GM18507 (cell line): ENCODE results near the gene RINL.

Experiments
- DNase-seq: peaks from one replicate; pipeline ENCODE4 v3.0.0; 2011; ENCODE audit warnings: low read depth; ENCODE audit not compliant: insufficient read length; ENCODE audit errors: extremely low spot score
- FAIRE-seq: peaks from 2 replicates; lab custom pipeline; 2011; peaks lifted over from hg19 to GRCh38; lab: Jason Lieb, UNC

Gene RINL, protein sequence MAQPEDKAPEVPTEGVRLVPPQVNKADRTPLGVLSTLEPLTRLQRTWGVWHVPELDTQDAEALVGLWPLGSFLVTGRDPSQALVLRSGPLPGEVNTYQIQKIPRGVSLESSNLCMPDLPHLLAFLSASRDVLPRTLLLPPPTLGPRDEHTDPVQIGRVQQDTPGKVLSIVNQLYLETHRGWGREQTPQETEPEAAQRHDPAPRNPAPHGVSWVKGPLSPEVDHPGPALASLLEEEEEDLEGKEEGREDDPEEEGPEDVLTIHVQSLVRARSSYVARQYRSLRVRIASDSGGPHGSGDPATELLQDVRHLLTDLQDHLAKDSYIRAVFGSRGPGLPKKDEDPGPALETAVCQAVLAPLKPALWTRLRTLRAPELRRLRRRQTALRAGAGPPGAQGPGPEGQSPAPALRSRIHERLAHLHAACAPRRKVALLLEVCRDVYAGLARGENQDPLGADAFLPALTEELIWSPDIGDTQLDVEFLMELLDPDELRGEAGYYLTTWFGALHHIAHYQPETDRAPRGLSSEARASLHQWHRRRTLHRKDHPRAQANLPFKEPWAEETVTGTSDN

DNA sequence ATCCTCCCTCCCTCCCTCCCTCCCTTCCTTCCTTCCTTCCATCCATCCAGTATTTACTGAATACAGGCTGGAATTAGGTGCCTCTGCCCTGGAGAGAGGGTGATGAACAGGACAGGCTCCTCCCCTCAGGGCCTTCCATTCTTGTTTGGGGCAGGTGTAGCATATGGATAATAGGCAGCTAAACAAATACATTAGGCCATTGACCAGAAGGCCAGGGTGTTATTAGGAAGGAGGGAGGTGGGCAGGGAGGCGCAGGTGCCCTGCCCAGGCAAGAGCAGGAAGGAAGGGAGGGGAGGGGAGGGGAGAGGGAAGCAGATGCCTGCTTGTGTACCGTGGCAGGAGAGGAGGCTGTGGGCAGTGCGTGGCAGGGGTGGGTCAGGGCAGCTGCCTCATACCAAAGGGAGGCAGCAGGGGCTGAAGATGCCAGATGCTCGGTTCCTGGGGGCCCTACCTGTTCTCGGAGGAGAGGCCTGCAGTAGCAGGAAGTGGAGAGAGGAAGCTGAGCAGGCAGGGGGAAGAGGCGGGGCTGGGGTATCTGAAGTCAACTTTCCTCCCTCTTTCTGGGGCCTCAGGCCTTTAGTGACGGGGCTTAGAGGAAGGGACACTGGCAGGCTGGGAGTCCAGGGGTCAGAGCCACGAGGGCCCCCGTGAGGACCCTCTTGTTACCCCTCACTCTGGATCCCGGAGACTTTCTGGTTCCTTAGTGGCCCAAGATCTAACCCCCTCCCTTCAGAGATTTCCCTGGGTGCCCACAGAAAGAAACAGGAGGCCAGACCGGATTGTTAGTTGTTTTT, at the start of gene RINL:
RINL (minus strand) TSS at position 495 of the 794 bp plus-strand sequence. CDS start 1,533 bp downstream, outside the sequence.
- DNase-seq (peak; percentile 58), FAIRE-seq (peak; percentile 94)

DNA sequence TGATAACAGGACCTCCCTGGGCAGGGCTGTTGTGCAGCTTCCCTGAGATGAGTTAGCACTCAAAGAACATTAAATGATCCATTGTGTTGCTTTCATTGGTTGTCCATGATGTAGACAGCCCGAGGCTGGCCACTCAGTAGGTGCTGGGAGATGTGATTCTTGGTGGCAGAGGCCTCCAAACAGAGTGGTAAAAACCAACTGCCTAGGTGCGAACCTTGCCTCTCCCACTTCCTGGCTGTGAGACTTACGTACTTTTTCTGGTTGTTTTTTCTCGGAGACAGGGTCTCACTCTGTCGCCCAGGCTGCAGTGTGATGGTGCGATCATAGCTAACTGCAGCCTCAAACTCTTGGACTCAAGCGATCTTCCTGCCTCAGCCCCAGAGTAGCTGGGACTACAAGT, 46.3 kb upstream of the RINL start:
- DNase-seq (no peak), FAIRE-seq (no peak)

DNA sequence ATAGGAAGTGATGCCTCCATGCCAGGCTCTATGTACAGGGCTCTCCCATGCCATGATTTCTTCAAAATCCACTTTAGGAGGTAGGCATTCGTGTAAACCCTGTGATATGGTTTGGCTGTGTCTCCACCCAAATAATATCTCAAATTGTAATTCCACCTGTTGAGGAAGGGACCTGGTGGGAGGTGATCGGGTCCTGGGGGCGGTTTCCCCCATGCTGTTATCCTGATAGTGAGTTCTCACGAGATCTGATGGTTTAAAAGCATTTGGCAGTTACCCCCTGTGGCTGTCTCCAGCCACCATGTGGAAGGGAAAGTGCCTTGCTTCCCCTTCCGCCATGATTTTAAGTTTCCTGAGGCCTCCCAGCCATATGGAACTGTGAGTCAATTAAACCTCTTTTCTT, 44.4 kb upstream of the RINL start:
- DNase-seq (no peak), FAIRE-seq (no peak)

DNA sequence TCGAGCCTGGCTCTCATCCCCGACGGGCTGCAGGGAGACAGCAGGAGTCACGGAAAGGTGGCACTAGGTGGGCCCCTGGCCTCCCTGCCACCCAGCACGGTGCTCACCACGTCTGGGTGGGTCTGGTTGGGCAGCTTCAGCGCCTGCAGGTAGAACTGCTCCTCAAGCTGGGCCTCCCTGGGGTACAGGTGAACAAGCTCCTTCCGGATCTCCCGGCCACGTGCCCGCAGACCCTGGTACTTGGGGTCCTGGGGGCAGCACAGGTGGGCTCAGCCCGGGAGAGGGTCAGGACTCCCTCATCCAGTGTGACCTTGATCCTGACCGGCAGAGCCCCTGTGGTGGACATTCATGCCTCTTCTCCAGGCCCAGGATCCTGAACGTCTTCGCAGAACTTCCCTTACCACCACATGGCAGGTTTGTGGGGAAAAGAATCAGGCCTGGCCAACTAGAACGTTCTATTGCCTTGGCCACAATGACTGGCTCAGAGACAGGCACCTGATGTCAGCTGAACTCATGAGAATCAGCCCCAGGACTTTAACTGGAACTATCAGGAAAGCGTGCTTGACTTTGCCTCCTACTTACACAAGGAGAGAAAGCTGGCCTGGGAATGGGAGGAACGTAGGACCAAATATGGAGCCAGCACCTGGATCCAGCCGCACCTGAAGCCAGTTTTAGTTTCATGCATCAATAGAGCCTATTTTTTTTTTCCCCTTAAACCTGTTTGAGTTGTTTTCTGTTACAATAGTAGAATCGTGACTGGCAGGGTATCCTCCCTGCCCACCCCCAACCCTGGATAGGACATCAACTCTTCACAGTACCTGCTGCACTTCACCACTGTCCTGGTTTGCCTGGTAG, 43.6 kb upstream of the RINL start:
- FAIRE-seq (no peak), DNase-seq (no peak)

DNA sequence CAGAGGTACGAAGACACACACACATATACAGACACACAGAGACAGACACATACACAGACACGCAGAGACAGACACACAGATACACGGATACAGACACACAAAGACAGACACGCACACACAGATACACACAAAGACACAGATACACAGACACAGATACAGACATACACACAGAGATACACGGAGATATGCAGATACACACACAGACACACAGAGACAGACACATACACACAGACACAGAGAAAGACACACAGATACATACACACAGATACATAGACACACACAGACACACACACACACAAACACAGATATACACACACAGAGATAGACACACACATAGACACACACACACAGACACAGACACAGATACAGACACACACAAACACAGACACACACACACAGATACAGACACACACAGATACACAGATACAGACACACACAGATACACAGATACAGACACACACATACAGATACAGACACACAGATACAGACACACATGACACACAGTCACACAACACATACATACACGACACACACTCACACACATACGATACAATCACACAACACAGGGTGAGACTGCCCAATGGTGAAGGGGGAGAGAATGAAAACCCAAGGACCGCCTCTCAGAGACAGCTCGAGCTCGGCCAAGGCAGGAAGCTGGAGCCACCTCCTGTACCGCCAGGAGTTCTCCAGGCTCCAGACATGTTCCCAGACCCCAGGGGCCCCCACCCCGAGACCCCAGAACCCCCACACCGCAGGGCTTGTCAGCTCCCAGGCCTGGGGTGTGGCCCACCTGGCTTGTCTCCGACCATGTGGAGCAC, 42.7 kb upstream of the RINL start:
- FAIRE-seq, result no peak
- no peak for DNase-seq

DNA sequence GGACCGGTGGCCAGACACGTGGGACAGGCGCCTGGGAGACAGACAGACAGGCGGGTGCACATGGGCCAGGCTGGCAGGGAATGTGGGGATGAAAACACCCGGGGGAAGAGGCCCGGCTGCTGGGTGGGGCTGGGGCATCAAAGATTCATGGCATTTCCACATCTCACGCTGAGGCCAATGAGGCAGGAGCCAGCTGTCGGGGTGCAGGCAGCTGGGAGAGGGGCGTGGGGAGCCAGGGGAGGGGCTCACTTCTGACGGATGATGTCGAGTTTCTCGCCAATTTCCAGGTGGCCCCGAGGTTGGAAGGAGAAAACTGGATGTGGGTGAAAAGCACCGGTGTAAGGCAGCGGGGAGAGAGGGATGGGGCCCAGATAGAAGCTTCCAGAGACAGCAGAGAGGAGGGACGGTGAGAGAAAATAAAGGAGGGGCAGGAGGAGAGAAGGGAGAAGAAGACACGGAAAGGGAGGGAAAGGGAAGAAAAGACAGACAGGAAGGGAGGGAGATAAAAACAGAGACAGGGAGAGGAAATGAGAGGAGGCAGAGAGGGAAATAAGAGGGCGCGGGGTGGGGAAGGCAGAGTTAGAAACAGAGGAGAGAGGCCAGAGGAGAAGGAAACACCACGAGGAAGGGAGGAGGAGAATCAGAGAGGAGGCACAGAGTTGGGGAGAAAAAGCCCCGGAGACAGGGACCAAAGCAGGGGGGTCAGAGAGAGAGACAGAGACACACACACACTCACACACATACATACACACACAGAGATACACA, 41.9 kb upstream of the RINL start:
- no peak for FAIRE-seq
- DNase-seq, result no peak

DNA sequence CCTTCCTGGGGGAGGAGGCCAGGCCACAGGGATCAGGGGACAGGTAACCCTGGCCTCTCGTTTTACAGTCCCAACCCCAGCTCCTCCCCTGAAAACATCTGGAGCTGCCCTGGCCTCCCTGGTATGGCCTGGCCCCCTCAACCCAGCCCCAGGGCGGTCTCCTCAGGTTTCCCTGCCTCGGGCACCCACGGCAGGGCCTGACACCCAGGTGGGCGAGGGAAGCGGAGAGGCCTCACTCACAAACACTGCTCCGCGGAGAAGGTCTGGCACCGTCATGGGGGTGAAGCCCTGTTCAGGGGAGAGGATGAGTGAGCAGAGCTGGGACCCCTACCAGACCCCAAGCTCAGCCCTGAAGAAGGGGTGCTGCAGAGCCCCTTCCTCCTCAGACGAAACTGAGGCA, 40.5 kb upstream of the RINL start:
- FAIRE-seq, result no peak

DNA sequence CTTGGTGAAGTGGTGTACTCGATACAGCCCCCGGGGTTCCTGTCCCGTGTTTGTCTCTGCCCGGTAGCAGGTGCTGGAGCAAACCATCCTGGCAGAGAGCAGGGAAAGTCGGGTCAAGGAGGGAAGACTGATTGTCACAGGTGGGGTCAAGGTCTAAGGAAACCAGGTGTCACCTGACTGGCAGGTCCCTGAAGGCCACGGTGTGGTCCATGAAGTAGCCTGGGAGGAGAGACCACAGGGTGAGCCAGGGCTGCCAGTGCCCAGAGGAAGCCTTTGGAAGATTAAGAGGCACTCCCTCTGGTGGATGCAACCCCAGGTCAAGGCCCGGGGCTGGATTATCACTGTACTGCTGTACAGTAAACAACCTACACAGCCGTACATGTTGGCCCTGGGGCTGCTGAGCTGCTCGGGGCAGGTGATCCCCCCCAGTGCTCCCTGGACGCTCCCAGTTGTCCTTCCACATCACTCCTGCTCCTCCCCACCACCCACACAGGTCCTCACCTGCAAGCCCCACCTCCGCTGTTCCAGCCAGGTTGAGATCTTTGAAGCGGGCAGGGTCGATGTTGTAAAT, 39.9 kb upstream of the RINL start:
- DNase-seq (no peak), FAIRE-seq (no peak)

More for the DNA sequence above, 40.5 kb upstream of the RINL start:
- no peak for DNase-seq

DNA sequence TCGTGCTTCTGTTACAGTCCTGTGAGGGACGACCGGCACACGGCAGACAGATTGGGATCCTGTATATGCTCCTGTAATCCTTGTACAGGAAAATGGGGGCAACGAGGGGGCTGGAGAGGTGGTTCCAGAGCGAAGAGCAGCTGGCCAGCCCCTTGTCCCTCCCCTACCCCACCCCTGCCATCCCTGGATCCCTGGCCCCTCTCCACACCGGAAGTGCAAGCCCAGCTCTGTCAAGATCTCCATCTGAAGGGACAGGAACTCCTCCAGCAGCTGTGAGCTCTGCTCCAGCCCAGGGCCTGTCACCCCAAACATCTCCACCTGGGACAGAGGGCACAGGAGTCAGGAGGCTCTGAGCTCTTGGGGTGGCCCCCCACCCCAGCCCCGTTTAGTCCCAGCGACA, 39.4 kb upstream of the RINL start:
- DNase-seq (no peak), FAIRE-seq (no peak)

DNA sequence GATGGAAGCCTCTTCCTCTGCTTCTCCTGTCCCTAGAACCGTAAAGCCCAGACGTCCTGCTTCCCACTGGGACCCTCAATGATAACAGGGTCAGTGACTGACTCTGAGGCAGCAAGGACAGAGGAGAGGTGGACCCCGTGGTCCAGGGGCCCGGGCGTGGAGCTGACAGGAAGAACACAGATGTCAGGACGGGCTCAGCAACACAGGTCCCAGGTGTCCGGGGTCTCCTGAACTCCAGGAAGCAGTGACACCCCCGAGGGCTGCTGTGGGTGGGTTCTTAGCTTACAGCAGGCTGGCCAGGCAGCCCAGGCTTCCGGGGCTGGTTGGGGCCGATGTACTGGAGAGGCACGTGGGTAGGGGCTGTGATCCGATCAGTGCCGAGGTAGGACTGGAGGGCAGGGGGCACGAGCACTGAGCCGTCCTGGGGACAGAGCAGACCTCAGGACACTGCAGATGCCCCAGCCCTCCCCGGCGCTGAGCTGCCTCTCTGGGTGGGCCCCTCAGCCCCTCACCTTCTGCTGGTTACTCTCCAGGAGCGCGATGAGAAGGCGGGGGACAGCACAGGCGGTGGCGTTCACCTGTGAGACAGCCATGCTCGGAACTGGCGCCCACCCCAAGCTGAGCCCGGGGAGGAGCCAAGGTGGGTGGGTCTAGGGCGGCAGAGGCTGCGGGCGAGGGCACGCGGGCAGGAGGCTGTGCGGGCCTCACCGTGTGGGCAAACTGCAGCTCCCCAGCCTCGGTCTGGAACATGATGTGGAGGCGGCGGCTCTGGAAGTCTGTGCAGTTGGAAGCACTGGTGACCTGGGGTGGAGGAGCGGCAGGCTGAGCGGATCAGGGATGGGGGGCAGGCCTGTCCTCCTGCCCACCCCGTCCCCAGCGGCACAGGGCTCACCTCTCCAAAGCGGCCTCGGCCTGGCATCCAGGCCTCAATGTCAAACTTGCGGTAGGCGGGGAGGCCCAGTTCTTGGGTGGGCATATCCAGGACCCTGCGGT, 37.5 kb upstream of the RINL start:
- FAIRE-seq (no peak), DNase-seq (no peak)

DNA sequence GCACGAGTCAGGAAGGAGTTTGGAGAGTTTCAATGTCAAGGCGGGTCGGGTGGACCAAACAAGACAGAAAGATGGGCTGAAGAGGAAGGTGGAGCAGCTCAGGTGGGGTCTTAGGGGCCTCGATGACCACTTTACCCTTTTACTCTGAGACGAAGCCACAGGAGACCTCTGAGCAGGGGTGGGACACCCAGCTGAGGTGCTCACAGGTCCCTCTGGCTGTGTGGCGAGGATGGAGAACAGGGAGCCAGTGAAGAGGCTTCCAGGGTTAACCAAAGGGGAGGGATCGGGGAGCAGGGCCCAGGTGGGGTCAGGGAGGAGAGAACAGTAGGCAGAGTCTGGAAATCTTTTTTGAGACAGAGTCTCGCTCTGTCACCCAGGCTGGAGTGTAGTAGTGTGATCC, 35.9 kb upstream of the RINL start:
- FAIRE-seq, result no peak
- DNase-seq, result no peak

DNA sequence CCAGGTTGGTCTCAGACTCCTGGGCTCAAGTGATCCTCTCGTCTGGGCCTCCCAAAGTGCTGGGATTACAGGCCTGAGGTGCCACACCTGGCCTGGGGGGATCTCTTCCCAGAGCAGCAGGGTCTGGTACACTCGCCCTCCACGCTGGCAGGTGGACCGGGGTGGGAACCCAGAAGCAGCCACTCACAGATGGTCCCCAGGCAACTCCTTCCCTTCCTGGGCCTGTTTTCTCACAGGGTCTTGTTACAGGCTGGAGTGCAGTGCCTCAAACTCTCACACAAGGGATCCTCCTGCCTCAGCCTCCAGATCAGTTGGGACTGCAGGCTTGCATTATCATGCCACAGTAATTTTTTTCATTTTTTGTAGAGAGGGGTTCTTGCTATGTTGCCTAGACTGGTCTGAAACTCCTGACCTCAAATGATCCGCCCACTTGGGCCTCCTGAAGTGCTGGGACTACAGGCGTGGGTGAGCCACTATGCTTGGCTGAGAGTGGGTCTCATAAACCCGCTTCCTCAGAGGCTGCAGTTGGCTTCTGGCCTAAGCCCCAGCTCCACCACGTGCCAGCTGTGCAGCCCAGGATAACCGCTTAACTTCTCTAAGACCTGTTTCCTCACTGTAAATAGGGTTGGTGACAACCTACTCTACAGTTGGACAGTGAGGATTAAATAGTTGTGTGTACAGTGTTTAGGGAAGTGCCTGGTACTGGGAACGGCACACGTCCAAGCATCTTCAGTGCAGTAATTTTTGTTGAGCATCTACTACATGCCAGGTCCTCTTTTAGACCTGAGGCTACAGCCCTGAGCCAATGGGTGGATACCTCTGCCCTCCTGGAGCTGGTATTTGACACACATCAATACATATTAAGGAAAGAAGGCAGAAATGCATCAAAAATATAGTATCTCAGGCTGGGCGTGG, 34.8 kb upstream of the RINL start:
- no peak for FAIRE-seq

DNA sequence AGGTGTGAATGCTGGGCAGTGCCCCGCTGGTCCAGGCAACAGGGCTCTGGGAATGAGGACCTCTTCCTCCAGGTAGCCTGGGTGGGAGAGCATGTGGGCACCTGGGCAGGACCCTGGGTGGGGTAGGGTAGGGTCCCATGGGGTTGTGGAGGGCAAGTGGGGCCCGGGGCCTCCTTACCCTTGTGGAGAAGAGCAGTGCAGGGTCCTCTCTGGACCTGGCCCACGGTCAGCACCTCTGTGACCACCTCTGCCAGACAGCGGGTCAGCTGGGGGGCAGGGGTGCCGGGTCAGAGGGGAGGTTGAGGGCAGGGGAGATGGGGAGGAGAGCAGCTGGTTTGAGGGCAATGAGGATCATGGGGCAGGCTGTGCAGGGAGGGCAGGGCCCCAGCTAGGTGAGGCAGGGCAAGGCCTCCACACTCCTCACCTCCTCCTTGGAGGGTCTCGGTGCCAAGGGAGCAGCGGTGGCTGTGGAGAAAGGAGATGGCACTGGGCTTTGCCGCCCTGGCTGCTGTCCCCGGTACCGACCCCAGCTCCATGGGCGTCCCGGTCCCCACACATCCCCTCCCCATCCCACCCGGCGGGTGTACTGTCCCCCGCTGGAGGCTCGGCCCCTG, 33.4 kb upstream of the RINL start:
- FAIRE-seq, result no peak
- DNase-seq, result no peak

More for the DNA sequence above, 34.8 kb upstream of the RINL start:
- DNase-seq, result no peak

DNA sequence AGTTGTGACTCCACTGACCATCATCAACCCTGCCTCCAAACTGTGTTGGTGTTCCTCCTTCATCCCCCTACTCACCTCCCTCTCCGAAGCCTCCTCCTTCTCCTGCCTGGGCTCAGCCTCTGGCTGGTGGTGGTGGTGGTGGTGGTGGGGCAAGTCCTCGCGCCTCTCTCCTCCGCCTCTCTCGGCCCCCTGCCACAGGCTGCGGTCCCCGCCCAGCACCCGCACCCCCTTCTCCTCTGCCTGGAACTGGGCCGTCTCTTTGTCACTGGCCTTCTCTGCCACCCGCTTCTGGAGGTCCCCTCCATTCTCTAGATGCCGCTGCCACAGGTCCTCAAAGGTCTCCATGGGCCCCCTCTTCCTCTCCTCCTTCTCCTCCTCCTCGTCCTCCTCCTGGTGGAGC, 32.4 kb upstream of the RINL start:
- FAIRE-seq, result no peak
- no peak for DNase-seq

DNA sequence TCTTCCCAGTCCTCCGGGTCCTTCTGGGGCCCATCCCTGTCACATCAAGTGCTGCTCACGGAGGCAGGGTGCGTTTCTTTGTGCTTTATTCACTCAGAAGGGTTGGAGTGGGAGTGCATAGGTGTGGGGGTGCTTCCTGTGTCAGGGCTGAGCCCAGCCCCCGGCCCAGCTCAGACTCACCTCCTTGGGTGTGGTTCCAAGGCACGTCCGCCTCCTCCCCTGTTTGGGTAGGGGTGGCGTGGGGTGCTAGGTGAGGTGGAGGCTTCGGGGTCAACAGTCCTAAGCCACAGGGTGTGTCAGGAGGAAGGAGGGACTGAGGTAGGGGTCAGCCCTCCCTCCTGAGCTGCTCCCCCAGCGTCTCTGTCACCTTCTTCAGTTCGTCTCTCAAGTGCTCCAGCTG, 30.8 kb upstream of the RINL start:
- DNase-seq, result no peak
- no peak for FAIRE-seq
